GM08714 (cell line): Measurements from ENCODE around the gene NDST4.

Experiments
- H3K4me3 ChIP-seq: fragments of 200-500 bp; sonication (Bioruptor generic); 2 replicates; pipeline ENCODE4 v1.5.1; 2014; ENCODE audit warnings: mild to moderate bottlenecking, low read length, inconsistent platforms
- ZNF274 ChIP-seq: IDR thresholded peaks from 2 replicates; pipeline ENCODE4 v1.6.1; 2012; ENCODE audit warnings: mild to moderate bottlenecking, low read depth, low read length

NDST4 gene

DNA sequence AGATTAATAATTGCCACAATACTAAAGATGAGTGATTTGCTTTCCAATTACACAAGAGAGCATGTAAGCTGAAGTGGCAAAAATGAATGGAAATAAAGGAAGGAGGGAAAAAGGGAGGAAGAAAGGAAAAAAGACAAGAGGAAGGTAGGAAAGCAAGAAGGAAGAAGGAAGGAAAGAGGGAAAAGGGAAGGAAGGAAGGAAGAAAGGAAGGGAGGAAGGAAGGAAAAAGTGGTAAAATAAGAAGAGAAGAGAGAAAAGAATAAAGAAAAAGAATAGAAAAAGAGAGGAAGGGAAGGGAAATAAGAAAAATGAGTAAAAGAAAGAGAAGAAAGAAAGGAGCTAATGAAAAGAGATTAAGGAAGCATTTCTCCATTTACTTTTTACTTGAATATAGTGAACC, 4.6 kb downstream of the NDST4 start:
- TF ChIP-seq ZNF274 = no peak

DNA sequence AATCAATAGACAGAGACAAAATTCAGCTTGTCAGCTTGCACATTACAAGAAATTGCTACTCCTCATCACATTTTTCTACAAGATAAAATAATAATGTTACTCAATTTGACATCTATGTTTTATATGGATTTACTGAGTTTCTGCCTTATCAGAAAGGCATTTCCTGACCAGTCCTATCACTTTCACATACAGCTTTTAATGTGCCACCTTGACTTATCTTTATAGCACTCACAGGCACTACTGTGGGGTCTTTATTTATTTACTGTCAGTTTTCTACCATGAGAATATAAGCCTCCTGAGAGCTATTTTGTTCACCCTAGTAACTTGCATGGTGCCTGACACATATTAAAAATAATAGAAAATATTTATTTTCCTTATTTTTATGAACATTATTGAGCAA, 6.0 kb downstream of the NDST4 start:
- no peak for TF ChIP-seq ZNF274
- no peak overlapping the region for H3K4me3 ChIP-seq

More for the DNA sequence above, 4.6 kb downstream of the NDST4 start:
- H3K4me3 ChIP-seq = no peak overlapping the region

DNA sequence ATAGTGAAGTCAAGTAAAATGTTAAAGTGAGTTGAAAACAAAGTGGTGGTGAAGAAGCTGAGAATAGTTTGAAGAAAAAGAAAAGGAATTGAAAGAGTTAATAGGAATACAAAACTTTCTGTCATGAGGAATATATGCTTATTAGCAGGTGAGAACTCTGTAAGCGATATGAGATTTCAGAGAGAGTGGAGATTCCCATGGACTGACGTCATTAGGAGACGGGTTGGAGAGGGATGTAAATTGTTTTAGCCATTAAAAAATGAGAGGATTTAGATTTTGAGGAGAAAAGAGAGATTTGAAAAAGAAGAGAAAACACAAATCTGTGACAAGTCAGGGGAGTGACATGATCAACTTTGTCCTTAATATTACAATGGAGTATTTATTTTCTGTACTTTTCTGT, 11.7 kb downstream of the NDST4 start:
- H3K4me3 ChIP-seq = no peak overlapping the region
- TF ChIP-seq ZNF274 = no peak

DNA sequence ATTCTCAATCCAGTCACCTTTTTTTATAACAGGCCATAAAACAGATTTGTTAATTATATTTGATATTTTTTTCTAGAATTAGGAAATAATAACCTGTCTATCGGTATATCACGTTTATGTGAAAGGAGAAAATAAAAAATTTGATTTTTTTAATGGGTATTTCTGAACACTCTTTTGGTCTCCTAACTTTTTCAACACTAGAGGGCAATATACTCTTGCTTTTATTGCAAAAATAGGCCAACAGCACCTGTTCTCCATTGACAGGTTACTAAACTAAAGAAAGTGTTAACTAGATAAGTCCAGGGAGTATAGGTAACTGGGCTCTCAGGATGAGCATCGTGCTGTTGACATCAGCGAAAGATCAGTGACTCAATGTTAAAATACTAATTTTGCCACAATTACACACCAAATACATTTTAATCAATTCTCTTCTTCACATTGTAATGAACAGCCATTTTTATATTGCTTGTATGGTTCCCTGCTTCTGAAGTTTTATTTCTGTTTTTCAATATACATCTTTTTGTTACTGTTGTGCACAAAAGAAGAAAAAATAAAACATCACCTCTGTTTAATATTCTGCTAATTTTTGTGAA, 22.8 kb downstream of the NDST4 start:
- no peak for TF ChIP-seq ZNF274

DNA sequence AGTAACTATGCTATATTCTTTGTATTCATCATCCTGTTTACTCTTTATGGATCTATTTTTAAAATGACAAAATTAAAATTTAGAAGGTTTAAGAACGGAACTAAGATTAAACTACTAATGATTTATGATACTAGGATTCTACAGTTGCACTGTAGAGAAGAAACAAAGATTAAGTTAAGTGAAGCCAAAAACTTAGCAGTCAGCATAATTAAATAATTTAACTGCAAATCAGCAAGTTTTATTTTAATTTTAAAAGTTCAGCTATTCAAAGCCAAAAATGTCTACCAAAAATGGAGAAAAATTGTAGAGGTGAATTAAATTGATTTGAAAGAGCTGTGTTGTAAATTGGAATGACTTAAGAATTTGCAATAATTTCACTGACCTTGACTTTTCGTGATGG, 30.8 kb downstream of the NDST4 start:
- TF ChIP-seq ZNF274 = no peak
- H3K4me3 ChIP-seq = no peak overlapping the region

More for the DNA sequence above, 22.8 kb downstream of the NDST4 start:
- no peak overlapping the region for H3K4me3 ChIP-seq

DNA sequence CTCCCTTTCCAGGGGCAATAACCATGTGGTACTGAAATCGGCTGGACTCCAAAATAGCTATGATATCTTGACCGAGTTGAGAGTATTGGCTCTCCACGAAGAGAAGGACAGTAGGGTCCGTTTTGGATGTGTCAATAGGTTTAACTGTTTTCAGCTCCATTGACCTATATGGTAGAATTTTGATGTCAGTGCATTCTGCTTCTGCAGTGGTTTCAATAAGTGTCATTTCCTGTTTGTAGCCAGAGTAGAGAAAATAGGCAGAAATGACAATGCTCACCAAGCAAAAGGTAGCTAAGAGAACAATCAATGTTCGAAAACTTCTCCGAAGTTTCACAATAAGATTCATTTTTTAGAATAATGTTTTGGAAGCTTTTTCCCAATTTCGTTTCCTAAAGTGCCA, 36.7 kb downstream of the NDST4 start:
- H3K4me3 ChIP-seq = no peak overlapping the region
- TF ChIP-seq ZNF274 = no peak

DNA sequence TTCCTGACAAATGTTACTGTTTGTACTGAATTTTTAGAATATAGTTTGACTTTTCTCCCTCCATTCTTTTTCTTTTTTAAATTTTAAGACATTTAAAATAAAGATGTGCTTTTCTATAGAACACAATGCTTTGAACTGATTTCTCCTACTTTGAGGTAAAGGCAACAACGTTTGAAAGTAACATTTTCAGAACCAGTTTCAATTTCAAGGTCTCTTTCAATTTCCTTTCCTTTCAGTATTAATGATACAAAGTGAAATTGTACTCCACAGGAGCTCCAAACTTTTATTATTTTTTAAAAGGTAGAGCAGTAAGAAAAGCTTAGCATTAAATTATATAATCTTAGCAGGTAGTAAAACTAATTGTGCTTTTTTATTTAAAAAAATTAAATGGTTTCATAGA, 54.9 kb downstream of the NDST4 start:
- no peak for TF ChIP-seq ZNF274
- no peak overlapping the region for H3K4me3 ChIP-seq

DNA sequence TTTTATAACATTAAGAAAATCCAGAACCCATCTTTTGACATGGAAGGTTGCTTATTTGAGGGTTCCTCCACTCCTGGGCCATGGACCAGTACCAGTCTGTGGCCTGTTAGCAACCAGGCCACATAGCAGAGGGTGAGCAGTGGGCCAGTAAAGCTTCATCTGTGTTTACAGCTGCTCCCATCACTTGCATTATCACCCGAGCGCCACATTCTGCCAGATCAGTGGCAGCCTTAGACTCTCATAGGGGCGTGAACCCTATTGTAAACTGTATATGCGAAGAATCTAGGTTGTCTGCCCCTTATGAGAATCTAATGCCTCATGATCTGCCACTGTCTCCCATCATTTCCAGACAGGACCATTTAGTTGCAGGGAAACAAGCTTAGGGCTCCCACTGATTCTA, 58.6 kb downstream of the NDST4 start:
- H3K4me3 ChIP-seq = no peak overlapping the region
- TF ChIP-seq ZNF274 = no peak

DNA sequence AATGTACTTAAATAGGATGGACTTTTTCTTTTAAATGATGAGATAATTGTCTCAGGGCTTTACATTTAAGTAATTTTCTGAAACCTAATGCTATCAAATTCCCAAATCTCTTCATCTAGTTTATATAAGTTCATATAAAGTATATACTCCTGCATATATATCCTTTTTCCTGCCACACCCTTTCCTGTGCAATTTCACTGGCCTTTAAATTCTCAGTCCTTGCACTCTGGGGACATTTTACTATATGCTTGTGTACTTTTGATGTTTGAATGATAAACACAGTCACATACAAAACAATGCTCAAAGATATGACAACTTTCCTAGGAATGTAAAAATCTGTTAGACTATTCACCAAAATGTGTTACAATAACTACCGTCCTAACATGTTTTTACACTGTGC, 60.1 kb downstream of the NDST4 start:
- H3K4me3 ChIP-seq = no peak overlapping the region
- TF ChIP-seq ZNF274 = no peak

DNA sequence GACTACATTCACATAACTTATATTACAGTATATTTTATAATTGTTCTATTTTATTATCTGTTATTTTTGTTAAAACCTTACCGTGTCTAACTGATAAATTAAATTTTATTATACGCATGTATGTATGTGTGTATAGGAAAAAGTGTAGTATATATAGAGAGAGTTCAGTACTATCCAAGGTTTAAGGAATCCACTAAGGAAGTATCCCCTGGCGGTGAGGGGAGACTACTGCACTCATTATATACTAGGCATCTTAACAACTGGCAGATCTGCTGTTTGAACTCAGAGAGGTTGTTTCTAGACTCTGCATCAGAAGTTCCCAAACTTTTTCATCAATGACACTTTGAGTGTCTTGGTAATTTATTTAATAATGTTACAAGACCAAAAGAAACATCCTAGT, 70.9 kb downstream of the NDST4 start:
- no peak for TF ChIP-seq ZNF274
- H3K4me3 ChIP-seq = no peak overlapping the region

DNA sequence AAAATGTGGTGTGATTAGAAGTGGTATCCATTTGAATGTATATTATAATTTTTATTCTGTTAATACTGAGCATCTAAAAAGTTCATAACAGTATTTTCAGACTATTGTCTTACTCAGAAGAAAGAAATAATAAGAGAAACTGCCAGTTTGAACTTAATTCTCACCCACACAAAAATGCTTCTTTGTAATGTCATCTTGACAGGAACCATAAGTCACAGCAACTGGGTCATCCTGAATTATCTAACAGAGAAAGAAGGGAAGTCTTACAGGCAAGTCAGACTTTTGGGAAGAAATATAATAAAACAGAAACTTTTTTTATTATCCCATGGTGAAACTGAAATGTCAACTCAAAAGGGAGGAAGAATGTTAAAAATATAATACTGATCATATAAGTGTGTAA, 83.1 kb downstream of the NDST4 start:
- H3K4me3 ChIP-seq = no peak overlapping the region
- TF ChIP-seq ZNF274 = no peak

DNA sequence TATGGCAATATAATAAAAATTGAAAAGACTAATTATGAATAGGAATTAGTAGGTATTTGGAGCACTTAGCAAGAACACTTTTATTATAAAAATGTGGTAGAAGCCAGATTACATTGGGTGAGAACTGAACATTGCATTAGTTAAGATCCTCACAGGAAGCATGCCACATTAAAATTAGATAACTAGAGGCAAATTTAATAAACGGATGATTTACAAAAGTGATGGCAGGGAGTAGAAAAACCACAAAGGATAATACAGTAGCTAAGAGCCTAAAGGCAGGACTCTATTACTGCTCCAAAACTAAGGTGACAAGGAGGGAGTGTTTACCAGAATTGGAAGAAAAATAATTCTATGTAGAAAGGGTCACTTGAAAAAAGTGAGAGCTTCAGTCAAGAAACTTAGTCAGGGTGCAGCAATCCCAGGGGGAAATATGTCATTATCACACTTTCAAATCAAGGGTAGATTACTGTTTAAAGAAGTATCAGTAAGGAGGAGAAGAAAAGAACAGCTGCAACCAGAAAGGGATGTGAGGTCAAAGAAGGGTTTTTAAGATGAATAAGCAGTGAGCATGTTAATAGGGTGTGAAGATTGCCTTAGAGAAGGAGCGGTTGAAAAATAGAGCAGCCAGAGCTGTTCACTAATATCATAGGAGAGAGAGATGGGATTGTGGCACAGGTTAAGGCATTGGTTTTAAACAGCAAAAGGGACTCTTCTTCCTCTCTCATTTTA, 84.6 kb downstream of the NDST4 start:
- TF ChIP-seq ZNF274 = no peak
- H3K4me3 ChIP-seq = no peak overlapping the region

DNA sequence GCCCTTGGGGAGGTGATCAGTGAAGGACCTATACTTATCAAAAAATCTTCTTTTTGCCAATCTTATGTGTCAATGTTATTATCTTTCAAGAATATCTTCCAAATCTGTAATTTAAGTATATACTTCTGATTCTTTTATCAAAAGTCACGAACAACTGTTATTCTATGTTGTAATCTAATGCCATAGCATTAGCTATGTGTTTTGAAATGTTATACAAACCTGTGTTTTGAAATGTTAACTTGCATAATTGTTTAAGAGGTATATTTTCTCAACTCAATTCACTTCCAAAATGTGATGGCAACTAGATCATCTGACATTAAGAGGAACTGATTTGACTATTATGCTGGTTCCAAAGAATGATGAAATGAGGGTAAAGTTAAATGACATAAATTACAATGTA, 113.5 kb downstream of the NDST4 start:
- H3K4me3 ChIP-seq = no peak overlapping the region
- TF ChIP-seq ZNF274 = no peak

DNA sequence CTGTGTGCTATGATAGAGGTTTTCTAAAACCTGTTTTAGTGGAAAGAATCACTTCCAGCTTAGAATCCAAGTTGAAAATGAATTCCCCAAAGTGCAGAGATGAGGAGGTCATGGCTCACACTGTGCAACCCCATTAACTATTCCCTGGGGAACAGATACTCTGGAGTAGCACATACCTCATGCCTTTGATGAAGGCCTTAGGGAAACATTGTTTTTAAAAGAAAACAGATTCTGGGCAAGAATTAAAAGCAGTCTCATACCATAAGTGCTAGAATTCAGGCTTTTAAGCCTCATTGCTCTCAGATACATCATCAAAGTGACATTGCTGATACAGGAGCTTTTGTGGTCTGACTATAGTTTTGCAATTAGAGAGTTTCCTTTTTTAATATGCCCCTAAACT, 115.1 kb downstream of the NDST4 start:
- TF ChIP-seq ZNF274 = no peak
- H3K4me3 ChIP-seq = no peak overlapping the region

DNA sequence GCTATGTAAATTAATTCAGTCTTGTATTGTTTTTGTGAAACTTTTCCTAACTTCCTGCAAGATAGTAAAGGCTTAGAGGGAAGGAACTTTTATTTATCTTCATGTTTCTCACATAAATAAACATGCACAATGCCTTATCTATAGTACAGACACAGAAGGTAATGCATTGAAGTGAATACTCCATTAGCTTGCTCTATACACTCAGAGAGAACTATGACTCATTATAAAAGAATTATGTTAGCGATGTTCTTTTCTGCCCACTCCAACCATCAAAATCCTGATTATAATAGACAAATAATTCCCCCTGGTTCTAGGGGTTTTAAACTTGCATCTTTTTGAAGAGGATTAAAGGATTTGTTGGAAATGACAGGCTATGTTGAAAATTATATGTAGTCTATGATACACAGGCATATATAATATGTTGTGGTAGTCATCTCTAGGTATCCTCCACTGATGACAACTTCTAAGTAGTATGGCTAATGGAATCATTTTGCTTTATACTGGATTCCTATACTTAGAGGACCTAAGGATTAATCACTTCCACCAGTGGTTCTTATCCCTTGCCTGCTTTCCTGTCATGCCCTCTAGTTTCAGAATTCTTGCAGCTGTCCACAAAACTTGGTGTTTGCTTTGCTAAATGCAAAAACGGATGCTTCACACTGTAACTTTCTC, 115.7 kb downstream of the NDST4 start:
- no peak for TF ChIP-seq ZNF274
- H3K4me3 ChIP-seq = no peak overlapping the region
